EH (cell line): ENCODE results near the gene FERMT3.

Experiments used
- DNase-seq: peaks from one replicate; pipeline ENCODE4 v3.0.0-alpha.2; 2015; ENCODE audit warnings: low read depth

Gene FERMT3

GRCh38 chr11:64249563-64250414 is 43.3 kb downstream of the FERMT3 start:
- DNase-seq, result no peak

- DNase-seq, result no peak
Observed at GRCh38 chr11:64250415-64251015, 44.0 kb downstream of the FERMT3 start.

- DNase-seq, result peak; percentile 59
Observed at GRCh38 chr11:64251016-64251752, 44.7 kb downstream of the FERMT3 start, which contains the start of gene PLCB3. TSS of gene PLCB3 (plus strand) at chr11:64251530. CDS start at chr11:64251650, 120 bp downstream.

- DNase-seq, result no peak
Observed at GRCh38 chr11:64251753-64252002, 45.2 kb downstream of the FERMT3 start.

GRCh38 chr11:64252003-64252872 is 45.7 kb downstream of the FERMT3 start:
- DNase-seq, result peak; percentile 65

- no peak for DNase-seq
Observed at GRCh38 chr11:64253043-64253442, 46.5 kb downstream of the FERMT3 start.

- peak; percentile 52 for DNase-seq
Observed at GRCh38 chr11:64253481-64253880, 47.0 kb downstream of the FERMT3 start.

GRCh38 chr11:64254326-64254725 is 47.8 kb downstream of the FERMT3 start:
- DNase-seq, result no peak

- no peak for DNase-seq
Observed at GRCh38 chr11:64255135-64256128, 48.9 kb downstream of the FERMT3 start.

GRCh38 chr11:64256300-64256699 is 49.8 kb downstream of the FERMT3 start:
- no peak for DNase-seq

GRCh38 chr11:64258356-64258755 is 51.8 kb downstream of the FERMT3 start:
- DNase-seq, result no peak

- DNase-seq, result no peak
Observed at GRCh38 chr11:64258946-64259532, 52.5 kb downstream of the FERMT3 start.

- no peak for DNase-seq
Observed at GRCh38 chr11:64259533-64260067, 53.1 kb downstream of the FERMT3 start.

- no peak for DNase-seq
Observed at GRCh38 chr11:64260147-64260708, 53.7 kb downstream of the FERMT3 start.

- DNase-seq, result no peak
Observed at GRCh38 chr11:64261556-64262080, 55.1 kb downstream of the FERMT3 start.

- no peak for DNase-seq
Observed at GRCh38 chr11:64262271-64263002, 55.9 kb downstream of the FERMT3 start.

GRCh38 chr11:64263021-64263946 is 56.8 kb downstream of the FERMT3 start:
- peak; percentile 72 for DNase-seq

- DNase-seq, result no peak
Observed at GRCh38 chr11:64263947-64264317, 57.4 kb downstream of the FERMT3 start.
